ENCODE results near the gene MPP2.

The MPP2 gene

DNA sequence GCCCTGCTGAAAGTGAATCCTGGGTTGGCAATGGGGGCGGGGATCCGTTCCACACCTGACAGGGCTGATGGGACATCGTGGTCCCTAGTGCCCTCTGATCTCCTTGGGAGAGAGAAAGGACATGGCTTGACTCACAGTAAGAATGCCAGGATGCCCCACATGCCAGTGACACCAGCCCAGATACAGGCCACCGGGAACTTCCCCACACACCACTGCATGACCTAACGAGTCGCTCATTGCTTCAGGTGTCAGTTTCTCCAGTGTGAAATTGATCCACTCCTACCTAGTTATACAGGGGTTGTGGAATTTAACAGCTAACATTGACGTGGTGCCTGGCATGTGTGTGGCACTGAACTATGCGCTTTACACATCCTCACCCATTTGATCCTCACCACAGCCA is 52.8 kb downstream of the MPP2 start:
- no peak for TF ChIP-seq CTCF (IDR thresholded peaks at IDR 0.05; ENCODE audit: borderline replicate concordance, insufficient read depth, low read depth, low read length)
- H3K4me3 ChIP-seq (ENCODE audit: low read depth, low read length): no peak overlapping the region

DNA sequence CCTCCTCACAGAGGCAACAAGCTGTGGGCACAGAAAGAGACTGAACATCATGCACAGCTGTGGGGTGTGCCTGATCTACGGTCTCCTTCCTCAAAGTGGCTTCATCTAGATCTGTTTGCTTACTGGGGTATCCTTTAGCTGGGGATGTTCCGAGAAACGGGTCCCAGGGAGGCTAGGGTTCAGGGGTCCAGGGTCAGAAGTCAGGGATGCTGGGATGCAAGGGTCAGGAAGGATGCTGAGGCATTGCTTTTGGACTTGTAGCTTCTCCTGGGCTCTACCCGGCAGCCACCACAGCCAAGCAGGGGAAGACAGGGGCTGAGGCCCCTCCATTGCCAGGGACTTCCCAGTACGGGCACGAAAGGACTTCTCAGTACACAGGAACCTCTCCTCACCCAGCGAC is 53.8 kb downstream of the MPP2 start:
- H3K4me3 ChIP-seq (ENCODE audit: low read depth, low read length): no peak overlapping the region
- no peak for TF ChIP-seq CTCF (IDR thresholded peaks at IDR 0.05; ENCODE audit: borderline replicate concordance, insufficient read depth, low read depth, low read length)

- no peak for TF ChIP-seq CTCF (IDR thresholded peaks at IDR 0.05; ENCODE audit: borderline replicate concordance, insufficient read depth, low read depth, low read length)
- no peak overlapping the region for H3K4me3 ChIP-seq (ENCODE audit: low read depth, low read length)
Measured at GRCh38 chr17:43852571-43852970, 54.8 kb downstream of the MPP2 start.

DNA sequence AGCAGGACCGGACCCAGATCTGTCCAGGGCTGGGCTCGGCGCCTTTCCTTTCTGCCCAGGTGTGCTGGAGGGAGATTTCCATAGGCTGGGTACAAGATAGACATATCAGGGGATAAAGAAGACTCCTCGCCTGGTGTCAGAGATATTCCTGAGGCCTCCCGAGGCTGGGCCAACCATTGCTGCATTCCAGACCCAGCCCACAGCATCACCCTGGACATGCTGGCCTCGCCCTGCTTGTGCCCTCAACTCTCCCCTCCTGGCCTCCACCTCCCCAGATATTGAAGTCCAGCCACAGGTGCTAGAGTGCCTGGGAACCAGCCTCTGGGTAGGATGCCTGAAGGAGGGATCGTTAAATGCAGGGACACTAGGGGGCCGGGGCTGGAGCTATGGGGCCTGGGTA is 58.2 kb downstream of the MPP2 start:
- no peak overlapping the region for H3K4me3 ChIP-seq (ENCODE audit: low read depth, low read length)
- no peak for TF ChIP-seq CTCF (IDR thresholded peaks at IDR 0.05; ENCODE audit: borderline replicate concordance, insufficient read depth, low read depth, low read length)

DNA sequence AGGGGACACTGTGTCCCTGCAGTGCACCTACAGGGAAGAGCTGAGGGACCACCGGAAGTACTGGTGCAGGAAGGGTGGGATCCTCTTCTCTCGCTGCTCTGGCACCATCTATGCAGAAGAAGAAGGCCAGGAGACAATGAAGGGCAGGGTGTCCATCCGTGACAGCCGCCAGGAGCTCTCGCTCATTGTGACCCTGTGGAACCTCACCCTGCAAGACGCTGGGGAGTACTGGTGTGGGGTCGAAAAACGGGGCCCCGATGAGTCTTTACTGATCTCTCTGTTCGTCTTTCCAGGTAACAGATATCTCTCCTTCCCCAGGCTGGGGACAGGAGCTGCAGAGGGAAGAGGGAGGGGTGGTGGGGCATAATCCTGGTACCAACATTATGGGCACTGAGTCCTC is 58.7 kb downstream of the MPP2 start:
- no peak for TF ChIP-seq CTCF (IDR thresholded peaks at IDR 0.05; ENCODE audit: borderline replicate concordance, insufficient read depth, low read depth, low read length)
- H3K4me3 ChIP-seq (ENCODE audit: low read depth, low read length): no peak overlapping the region

- no peak within 1 kb of the TSS for H3K4me3 ChIP-seq (ENCODE audit: low read depth, low read length)
- TF ChIP-seq CTCF (IDR thresholded peaks at IDR 0.05; ENCODE audit: borderline replicate concordance, insufficient read depth, low read depth, low read length): no peak
Measured at GRCh38 chr17:43846963-43847371, 60.4 kb downstream of the MPP2 start, which contains the start of gene CD300LG. Gene CD300LG, plus strand, starts transcription at chr17:43847176. Its CDS starts 41 bp downstream, at chr17:43847217.

GRCh38 chr17:43846221-43846712 is 61.1 kb downstream of the MPP2 start:
- peak; percentile 99 for TF ChIP-seq CTCF (IDR thresholded peaks at IDR 0.05; ENCODE audit: borderline replicate concordance, insufficient read depth, low read depth, low read length)
- H3K4me3 ChIP-seq (ENCODE audit: low read depth, low read length): no peak overlapping the region

Data from GM12875 (cell line).